ACHN (cell line): ENCODE measurements around the gene SMC1A.
"Not testable (repeated sequence)": the region's sequence is repeated elsewhere in the genome, so short reads cannot be mapped to it uniquely, and the experiment has no call there.

Experiments
- DNase-seq: peaks from one replicate; pipeline ENCODE4 v3.0.0-alpha.2; 2015
- in situ Hi-C: cut with HindIII; loops from 2 replicates; pipeline ENCODE4 v1.10.0; 2017; ENCODE audit warnings: low sequenced_read_pairs, low pct_ligation_motif_present, low pct_unique_long_range_greater_than_20kb

SMC1A gene

DNA sequence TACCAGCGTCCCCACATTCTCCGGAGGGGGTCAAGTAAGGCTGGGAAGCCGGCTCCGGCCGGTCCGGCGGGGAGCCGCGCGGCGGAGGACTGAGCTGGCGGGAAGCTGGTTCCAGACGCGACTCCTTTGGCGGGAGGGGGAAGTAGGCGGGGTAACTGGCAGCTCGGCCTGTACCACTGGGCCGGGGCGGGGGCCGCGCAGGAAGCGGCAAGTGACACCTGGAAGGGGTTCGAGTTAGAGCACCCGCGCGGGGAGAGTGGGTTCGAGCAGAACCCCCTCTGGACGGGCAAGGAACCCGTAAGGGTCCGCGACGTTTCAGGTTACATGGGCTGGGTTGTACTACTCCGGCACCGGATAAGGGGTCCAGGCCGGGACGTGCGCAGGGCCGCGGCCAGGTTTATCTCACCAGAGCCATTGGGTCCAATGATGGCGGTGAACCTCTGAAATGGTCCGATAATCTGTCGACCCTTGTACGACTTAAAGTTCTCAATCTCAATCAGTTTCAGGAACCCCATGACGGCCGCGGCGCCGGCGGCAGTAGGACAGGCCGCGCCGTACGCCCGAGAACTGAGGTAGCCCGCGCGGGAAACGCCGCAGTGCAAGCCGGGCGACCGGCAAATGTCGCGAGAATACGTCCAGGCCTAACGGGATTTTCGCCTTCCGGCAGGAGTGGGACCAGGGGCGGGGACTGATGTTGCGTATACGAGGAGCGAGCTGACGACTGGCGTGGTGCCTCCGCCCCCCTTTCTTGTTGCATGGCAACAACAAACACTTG lies at the start of gene SMC1A:
SMC1A (minus strand) TSS at position 569 of the 775 bp plus-strand sequence; CDS start at position 515, 54 bp downstream.
- DNase-seq = peak; percentile 91
- in situ Hi-C loops = no loop called here

- DNase-seq = no peak
- in situ Hi-C loops = no loop called here
These were observed 48.9 kb upstream of the SMC1A start for GRCh38 chrX:53471346-53471745.

GRCh38 chrX:53468659-53469058 lies 46.2 kb upstream of the SMC1A start:
- in situ Hi-C loops, DNase-seq: not testable (repeated sequence)

- DNase-seq = no peak
- in situ Hi-C loops = no loop called here
These were observed 35.6 kb upstream of the SMC1A start for GRCh38 chrX:53458082-53458481.

GRCh38 chrX:53456254-53456653 lies 33.8 kb upstream of the SMC1A start:
- in situ Hi-C loops = no loop called here
- no peak for DNase-seq

- in situ Hi-C loops = no loop called here
- no peak for DNase-seq
These were observed 30.4 kb upstream of the SMC1A start for GRCh38 chrX:53452812-53453211.

DNA sequence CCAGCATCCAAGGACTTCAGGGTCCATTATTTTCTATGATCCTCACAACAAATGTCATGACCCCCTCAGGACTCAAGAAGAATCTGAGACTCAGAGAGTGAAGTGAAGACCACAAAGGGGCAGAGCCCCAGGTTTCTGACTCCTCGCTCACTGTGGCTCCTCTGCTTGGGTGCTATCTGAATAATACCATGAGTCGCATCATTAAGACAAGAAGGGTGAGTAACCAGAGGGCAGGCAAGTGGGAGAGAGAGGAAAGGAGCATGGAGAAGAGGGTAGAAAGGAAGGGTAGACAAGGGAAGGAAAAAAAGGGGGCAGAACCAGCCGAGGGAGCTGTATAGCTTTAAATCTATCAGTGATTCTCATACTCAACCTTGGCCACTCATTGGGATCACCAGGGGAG lies 27.2 kb upstream of the SMC1A start:
- no peak for DNase-seq
- in situ Hi-C loops = no loop called here

- DNase-seq = no peak
- in situ Hi-C loops = no loop called here
These were observed 25.0 kb upstream of the SMC1A start for GRCh38 chrX:53447441-53447840.

- in situ Hi-C loops = no loop called here
These were observed 23.5 kb upstream of the SMC1A start for GRCh38 chrX:53445977-53446376.

GRCh38 chrX:53442322-53442631 lies 19.8 kb upstream of the SMC1A start:
- no peak for DNase-seq
- in situ Hi-C loops = no loop called here

More at GRCh38 chrX:53445977-53446376, 23.5 kb upstream of the SMC1A start:
- DNase-seq = peak; percentile 25

DNA sequence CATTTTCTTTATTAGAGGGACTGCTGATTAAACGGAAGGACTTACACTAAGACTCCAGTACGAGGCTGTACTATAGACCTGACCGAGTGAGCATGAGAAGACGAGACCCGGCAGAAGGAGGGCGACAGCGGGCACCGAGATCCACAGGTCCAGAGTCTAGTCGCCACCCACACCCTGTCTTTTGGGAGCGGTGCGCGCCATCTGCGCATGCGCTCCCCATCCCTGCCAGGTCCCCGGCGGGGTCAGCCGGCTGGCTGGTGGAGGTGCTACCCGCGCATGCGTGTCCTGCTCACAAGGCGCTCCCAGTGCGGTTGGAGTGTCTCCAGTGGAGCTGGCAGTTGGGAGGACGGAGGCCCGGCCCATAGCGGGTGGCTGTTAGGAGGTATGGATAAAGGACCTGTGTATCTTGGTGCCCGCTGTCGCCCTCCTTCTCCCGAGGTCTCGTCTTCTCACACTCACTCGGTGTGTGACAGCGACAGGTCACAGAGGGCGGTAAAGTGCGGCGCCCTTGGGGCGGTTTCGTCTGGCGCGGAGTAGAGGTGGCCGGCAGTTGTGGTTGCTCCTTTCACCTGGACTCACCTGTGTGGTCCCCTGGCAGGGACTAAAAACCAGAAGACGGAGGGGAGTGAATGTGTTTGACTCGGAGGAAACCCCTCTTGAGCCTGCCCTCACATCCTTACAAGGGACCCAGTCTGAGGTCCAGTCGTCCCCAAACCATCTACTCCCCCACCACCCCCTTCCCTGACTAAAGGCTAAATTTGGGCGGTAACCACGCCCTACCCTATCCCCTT lies 19.3 kb upstream of the SMC1A start:
- DNase-seq = peak; percentile 65
- in situ Hi-C loops = no loop called here

- in situ Hi-C loops = no loop called here
- no peak for DNase-seq
These were observed 18.4 kb upstream of the SMC1A start for GRCh38 chrX:53440621-53441517.

DNA sequence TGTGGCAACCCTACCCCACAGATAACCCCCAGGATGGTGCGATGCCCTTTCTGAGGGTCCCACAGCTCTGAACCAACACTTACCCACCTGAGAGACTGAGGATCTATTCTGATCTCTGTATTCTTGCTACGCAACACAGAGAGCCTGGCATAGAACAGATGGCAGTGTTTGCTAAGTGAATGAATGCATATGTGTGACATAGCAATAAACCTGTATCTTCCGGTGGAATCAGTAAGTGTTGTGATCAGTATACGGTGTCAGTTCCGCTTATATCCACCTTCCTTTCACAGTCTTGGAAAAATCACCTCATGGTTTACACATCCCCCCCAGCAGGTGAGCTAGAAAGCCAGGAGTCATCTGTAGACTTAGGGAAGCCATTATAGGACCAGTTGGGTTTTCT lies 17.6 kb upstream of the SMC1A start:
- in situ Hi-C loops = no loop called here
- no peak for DNase-seq

GRCh38 chrX:53438832-53439230 lies 16.4 kb upstream of the SMC1A start:
- no peak for DNase-seq
- in situ Hi-C loops = no loop called here

DNA sequence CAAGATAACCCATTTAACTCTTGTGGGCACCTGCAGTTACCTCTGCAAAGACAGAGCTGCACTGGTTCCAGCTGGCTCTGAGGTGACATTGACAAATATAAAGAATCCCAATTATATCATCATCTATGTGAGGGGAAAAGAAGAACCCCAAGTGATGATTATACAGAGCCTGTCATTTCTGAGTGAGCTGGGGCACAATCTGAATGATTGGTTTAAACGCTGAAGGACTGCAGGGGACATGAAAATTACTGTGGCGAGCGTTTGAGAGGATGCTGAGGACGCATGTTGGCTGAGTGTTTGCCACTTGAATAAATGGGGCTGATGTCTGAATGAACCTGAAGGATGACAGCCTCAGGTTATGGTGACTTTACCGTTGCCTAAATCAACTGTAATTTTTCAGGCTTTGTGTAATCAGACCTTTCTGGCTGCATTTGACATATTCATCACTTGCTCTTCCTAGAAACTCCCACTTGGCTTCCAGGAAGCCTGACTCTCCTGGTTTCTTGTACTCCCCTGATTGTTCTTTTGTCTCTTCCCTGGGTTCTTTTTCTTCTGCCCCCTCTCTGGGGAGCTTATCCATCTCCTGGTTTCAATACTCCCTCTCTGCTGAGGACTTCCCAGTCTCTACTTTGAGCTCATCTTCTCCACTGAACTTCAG lies 15.8 kb upstream of the SMC1A start:
- in situ Hi-C loops = no loop called here
- DNase-seq = no peak

- in situ Hi-C loops = no loop called here
- DNase-seq = no peak
These were observed 14.8 kb upstream of the SMC1A start for GRCh38 chrX:53437206-53437605.

- DNase-seq = peak; percentile 60
- in situ Hi-C loops = no loop called here
These were observed 13.5 kb upstream of the SMC1A start for GRCh38 chrX:53435997-53436396.
